Stimulated activated naive CD4-positive, alpha-beta T cell (primary cell): ENCODE data around the gene RNU11.
"Not testable (repeated sequence)": the region's sequence is repeated elsewhere in the genome, so short reads cannot be mapped to it uniquely, and the experiment has no call there.

Experiments
- DNase-seq, 6 experiments: peaks; one replicate each; lab custom pipeline; 2025; lab: John Stamatoyannopoulos, UW

Gene RNU11

GRCh38 chr1:28663871-28664470, 15.6 kb downstream of the RNU11 start:
- DNase-seq, result no peak

- DNase-seq, result no peak
These were observed 18.4 kb downstream of the RNU11 start for GRCh38 chr1:28666806-28667205.

GRCh38 chr1:28668191-28668955, 20.0 kb downstream of the RNU11 start, which contains the start of gene GMEB1:
TSS of gene GMEB1 (plus strand) at chr1:28668784. CDS start at chr1:28683613, 14,829 bp downstream.
- DNase-seq, result peak; percentile 64 to 83 (median 74)

- DNase-seq, result peak; percentile 19 to 79 (median 67)
These were observed 20.7 kb downstream of the RNU11 start for GRCh38 chr1:28668956-28669723.

- DNase-seq, result no peak
These were observed 22.9 kb downstream of the RNU11 start for GRCh38 chr1:28671254-28671780.

GRCh38 chr1:28672971-28673370, 24.6 kb downstream of the RNU11 start:
- not testable (repeated sequence) for DNase-seq

- DNase-seq, result no peak
These were observed 27.5 kb downstream of the RNU11 start for GRCh38 chr1:28675924-28676257.

GRCh38 chr1:28680151-28680550, 31.8 kb downstream of the RNU11 start:
- no peak for DNase-seq

GRCh38 chr1:28682840-28683239, 34.4 kb downstream of the RNU11 start:
- DNase-seq, result no peak

- no peak for DNase-seq
These were observed 36.5 kb downstream of the RNU11 start for GRCh38 chr1:28684937-28685336.

GRCh38 chr1:28691627-28692026, 43.2 kb downstream of the RNU11 start:
- DNase-seq, result not testable (repeated sequence)
